Thyroid gland (tissue), 4 donors: ENCODE data around the gene APBA3.

Experiments
- POLR2A ChIP-seq, 2 donors: fragments of 450-650 bp; IDR thresholded peaks; one replicate each; pipeline ENCODE4 v1.6.1; 2017; ENCODE audit warnings: antibody characterized with exemption in 2 of 2, mild to moderate bottlenecking in 2 of 2, moderate library complexity in 1 of 2
- TF ChIP-seq, protein P1 (sequence below), 6 experiments: fragments of 200-600 bp in 3 of 6; fragments of 450-650 bp in 3 of 6; sonication (generic) in 3 of 6; IDR thresholded peaks; one replicate each; pipeline ENCODE4 v1.5.1; 2016 to 2019; ENCODE audit warnings: antibody characterized with exemption in 6 of 6, mild to moderate bottlenecking in 2 of 6, inconsistent platforms in 1 of 6, moderate library complexity in 1 of 6

GRCh38 chr19:3768015-3768747 lies 6.7 kb upstream of the APBA3 start:
- TF ChIP-seq, protein P1, sequence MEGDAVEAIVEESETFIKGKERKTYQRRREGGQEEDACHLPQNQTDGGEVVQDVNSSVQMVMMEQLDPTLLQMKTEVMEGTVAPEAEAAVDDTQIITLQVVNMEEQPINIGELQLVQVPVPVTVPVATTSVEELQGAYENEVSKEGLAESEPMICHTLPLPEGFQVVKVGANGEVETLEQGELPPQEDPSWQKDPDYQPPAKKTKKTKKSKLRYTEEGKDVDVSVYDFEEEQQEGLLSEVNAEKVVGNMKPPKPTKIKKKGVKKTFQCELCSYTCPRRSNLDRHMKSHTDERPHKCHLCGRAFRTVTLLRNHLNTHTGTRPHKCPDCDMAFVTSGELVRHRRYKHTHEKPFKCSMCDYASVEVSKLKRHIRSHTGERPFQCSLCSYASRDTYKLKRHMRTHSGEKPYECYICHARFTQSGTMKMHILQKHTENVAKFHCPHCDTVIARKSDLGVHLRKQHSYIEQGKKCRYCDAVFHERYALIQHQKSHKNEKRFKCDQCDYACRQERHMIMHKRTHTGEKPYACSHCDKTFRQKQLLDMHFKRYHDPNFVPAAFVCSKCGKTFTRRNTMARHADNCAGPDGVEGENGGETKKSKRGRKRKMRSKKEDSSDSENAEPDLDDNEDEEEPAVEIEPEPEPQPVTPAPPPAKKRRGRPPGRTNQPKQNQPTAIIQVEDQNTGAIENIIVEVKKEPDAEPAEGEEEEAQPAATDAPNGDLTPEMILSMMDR (IDR thresholded peaks at IDR 0.05): no peak
- TF ChIP-seq POLR2A (IDR thresholded peaks at IDR 0.05): no peak
